SK-N-SH (cell line): ENCODE results near the gene LSM14A. TPM values are rescaled to one million over a fixed set of nuclear protein-coding genes. Genes with fewer than 3 reads are reported as not detected.
A peak's percentile ranks its signal among the peaks of the same experiment; 100 is the strongest.

Source experiments
- CTCF ChIA-PET: fragments of 300-600, 350-600 bp; formaldehyde crosslinking; extraction: SDS; loops from one replicate; lab custom pipeline; 2021; lab: Yijun Ruan, JAX
- POLR2A ChIA-PET: fragments of 350-600 bp; sonication (Branson Sonifier 250); formaldehyde crosslinking; extraction: SDS; loops from one replicate; lab custom pipeline; 2020; ENCODE audit warnings: antibody characterized with exemption, inconsistent platforms; lab: Yijun Ruan, JAX
- DNase-seq: peaks from one replicate; pipeline ENCODE4 v3.0.0; 2012
- H2AFZ ChIP-seq: fragments of 200-600 bp; sonication (generic); 2 replicates; pipeline ENCODE4 v1.8.1; 2016; ENCODE audit warnings: antibody characterized with exemption, mild to moderate bottlenecking, low read depth
- H3F3A ChIP-seq: fragments of 200-600 bp; sonication (generic); replicated peaks from 2 replicates; pipeline ENCODE3; 2016; ENCODE audit warnings: antibody characterized with exemption, mild to moderate bottlenecking; ENCODE audit not compliant: insufficient read depth
- H3K27ac ChIP-seq, 2 experiments: fragments of 200-500 bp in 1 of 2; fragments of 200-600 bp in 1 of 2; sonication (Bioruptor generic) in 1 of 2; sonication (generic), shearing (Covaris generic) in 1 of 2; 2 replicates each; pipeline versions ENCODE4 v1.5.1 to v1.6.1; 2014 to 2016; ENCODE audit warnings: low read depth in 2 of 2, inconsistent platforms in 1 of 2, low read length in 1 of 2, mild to moderate bottlenecking in 1 of 2, mixed read lengths in 1 of 2
- H3K27me3 ChIP-seq: fragments of 200-600 bp; sonication (generic), shearing (Covaris generic); 2 replicates; pipeline ENCODE4 v1.6.1; 2016; ENCODE audit warnings: mixed run types; ENCODE audit not compliant: insufficient read depth
- H3K36me3 ChIP-seq, 2 experiments: fragments of 200-500 bp in 1 of 2; fragments of 200-600 bp in 1 of 2; sonication (Bioruptor generic) in 1 of 2; sonication (generic) in 1 of 2; replicated peaks in 1 of 2; 2 replicates each; pipeline versions ENCODE3 to v1.5.1; 2014 to 2016; ENCODE audit warnings: low read length in 1 of 2, mild to moderate bottlenecking in 1 of 2; ENCODE audit not compliant: insufficient read depth in 2 of 2, control insufficient read depth in 1 of 2
- H3K4me1 ChIP-seq, 2 experiments: fragments of 200-500 bp in 1 of 2; fragments of 200-600 bp in 1 of 2; sonication (Bioruptor generic) in 1 of 2; sonication (generic), shearing (Covaris generic) in 1 of 2; 2 replicates each; pipeline versions ENCODE4 v1.5.1 to v1.6.1; 2014 to 2016; ENCODE audit warnings: low read depth in 1 of 2, low read length in 1 of 2, mixed run types in 1 of 2; ENCODE audit not compliant: insufficient read depth in 2 of 2, control insufficient read depth in 1 of 2
- H3K4me2 ChIP-seq: fragments of 200-600 bp; sonication (generic), shearing (Covaris generic); 2 replicates; pipeline ENCODE4 v1.6.1; 2017; ENCODE audit warnings: mixed run types
- H3K4me3 ChIP-seq, 2 experiments: fragments of 200-500 bp in 1 of 2; fragments of 200-600 bp in 1 of 2; sonication (Bioruptor generic) in 1 of 2; sonication (generic), shearing (Covaris generic) in 1 of 2; 2 replicates each; pipeline versions ENCODE4 v1.5.1 to v1.8.1; 2014 to 2016; ENCODE audit warnings: low read depth in 2 of 2, inconsistent platforms in 1 of 2, low read length in 1 of 2, mild to moderate bottlenecking in 1 of 2, mixed read lengths in 1 of 2, moderate library complexity in 1 of 2
- H3K79me2 ChIP-seq: fragments of 200-600 bp; sonication (generic); 2 replicates; pipeline ENCODE4 v1.8.1; 2017; ENCODE audit warnings: mild to moderate bottlenecking; ENCODE audit not compliant: insufficient read depth
- H3K9ac ChIP-seq: fragments of 200-600 bp; sonication (generic); 2 replicates; pipeline ENCODE4 v1.6.1; 2017; ENCODE audit warnings: mixed run types
- H3K9me2 ChIP-seq: fragments of 200-600 bp; sonication (generic); 2 replicates; pipeline ENCODE4 v1.6.1; 2017; ENCODE audit warnings: mixed run types
- H3K9me3 ChIP-seq: fragments of 200-600 bp; sonication (generic); 2 replicates; pipeline ENCODE4 v1.6.1; 2017; ENCODE audit warnings: mixed run types, mild to moderate bottlenecking, moderate library complexity
- H4K20me1 ChIP-seq: fragments of 200-600 bp; sonication (generic); 2 replicates; pipeline ENCODE4 v1.6.1; 2017; ENCODE audit warnings: mild to moderate bottlenecking, mixed run types; ENCODE audit not compliant: insufficient read depth
- CHD2 ChIP-seq: fragments of 150-350 bp; IDR thresholded peaks from 2 replicates; pipeline ENCODE4 v1.6.1; 2018; ENCODE audit warnings: low read length; ENCODE audit not compliant: partially characterized antibody
- EP300 ChIP-seq, 2 experiments: IDR thresholded peaks; 2 replicates each; pipeline versions ENCODE4 v1.4.0 to v1.6.1; 2012; ENCODE audit warnings: borderline replicate concordance in 1 of 2, low read depth in 1 of 2, low read length in 1 of 2
- FOSL2 ChIP-seq: IDR thresholded peaks from 2 replicates; pipeline ENCODE4 v1.4.0; 2012; ENCODE audit warnings: low read depth, mild to moderate bottlenecking, moderate library complexity, borderline replicate concordance
- FOXM1 ChIP-seq: IDR thresholded peaks from 2 replicates; pipeline ENCODE4 v1.4.0; 2012; ENCODE audit warnings: low read depth, mild to moderate bottlenecking
- GATA2 ChIP-seq: sonication (generic); formaldehyde crosslinking; IDR thresholded peaks from 2 replicates; pipeline ENCODE4 v1.5.0; 2020; ENCODE audit warnings: mild to moderate bottlenecking, missing genetic modification reagents
- IRF3 ChIP-seq: fragments of 150-350 bp; IDR thresholded peaks from 2 replicates; pipeline ENCODE4 v1.6.1; 2016; ENCODE audit warnings: mild to moderate bottlenecking, low read depth, low read length
- JUND ChIP-seq: IDR thresholded peaks from 2 replicates; pipeline ENCODE4 v1.4.0; 2012
- MXI1 ChIP-seq: IDR thresholded peaks from 2 replicates; pipeline ENCODE4 v1.6.1; 2012; ENCODE audit warnings: mild to moderate bottlenecking, low read depth, low read length, improper control_type of control experiment
- NFIC ChIP-seq: IDR thresholded peaks from 2 replicates; pipeline ENCODE4 v1.4.0; 2012; ENCODE audit warnings: borderline replicate concordance
- NRF1 ChIP-seq: IDR thresholded peaks from 2 replicates; pipeline ENCODE4 v1.6.1; 2012; ENCODE audit warnings: low read depth, mild to moderate bottlenecking, low read length
- PBX3 ChIP-seq: IDR thresholded peaks from 2 replicates; pipeline ENCODE4; 2012
- POLR2AphosphoS5 ChIP-seq: IDR thresholded peaks from 2 replicates; pipeline ENCODE4 v1.6.1; 2012; ENCODE audit warnings: low read depth, low read length
- RAD21 ChIP-seq: IDR thresholded peaks from 2 replicates; pipeline ENCODE4 v1.6.1; 2012; ENCODE audit warnings: mild to moderate bottlenecking, low read length
- RCOR1 ChIP-seq: fragments of 150-350 bp; IDR thresholded peaks from 2 replicates; pipeline ENCODE4 v1.6.1; 2017; ENCODE audit warnings: antibody characterized with exemption, low read length
- RFX5 ChIP-seq: IDR thresholded peaks from 2 replicates; pipeline ENCODE4 v1.6.1; 2012; ENCODE audit warnings: mild to moderate bottlenecking, improper control_type of control experiment, low read length
- RXRA ChIP-seq: IDR thresholded peaks from 2 replicates; pipeline ENCODE4 v1.4.0; 2012; ENCODE audit warnings: low read depth, mild to moderate bottlenecking, borderline replicate concordance
- SIN3A ChIP-seq: IDR thresholded peaks from 2 replicates; pipeline ENCODE4 v1.6.1; 2012; ENCODE audit warnings: low read depth, mild to moderate bottlenecking, low read length, moderate library complexity, borderline replicate concordance
- TAF1 ChIP-seq: IDR thresholded peaks from 2 replicates; pipeline ENCODE4 v1.6.1; 2012; ENCODE audit warnings: low read depth, mild to moderate bottlenecking, low read length, moderate library complexity, borderline replicate concordance
- YY1 ChIP-seq: IDR thresholded peaks from 2 replicates; pipeline ENCODE4 v1.4.0; 2012; ENCODE audit warnings: low read depth, mild to moderate bottlenecking
- WGBS: methylation state at CpG from one replicate; pipeline ENCODE4 v1.1.6; 2017; ENCODE audit warnings: low lambda C conversion rate; 5-methylcytosine and 5-hydroxymethylcytosine counted together
- polyA plus RNA-seq, 3 experiments: library from polyadenylated mRNA; depleted of rRNA; stranded (reverse); fragments of >200 nt; gene quantifications; 2 replicates each; pipeline ENCODE4 v1.2.3, GENCODE V29; 2012
- TF ChIP-seq, protein P1 (sequence below): IDR thresholded peaks from 2 replicates; pipeline ENCODE4 v1.4.0; 2012; ENCODE audit warnings: low read depth
- TF ChIP-seq, protein P2 (sequence below): fragments of 200-600 bp; sonication (generic); IDR thresholded peaks from 2 replicates; pipeline ENCODE4 v1.6.1; 2017; ENCODE audit warnings: antibody characterized with exemption, mild to moderate bottlenecking, moderate library complexity
- TF ChIP-seq, protein P3 (sequence below): IDR thresholded peaks from 2 replicates; pipeline ENCODE4 v1.6.1; 2012; ENCODE audit warnings: mild to moderate bottlenecking, low read depth, low read length, moderate library complexity

LSM14A gene
- polyA plus RNA-seq (2012; rRNA removed), result 79.0 and 87.7 TPM in 2 replicates
- polyA plus RNA-seq (2012; cell fraction: cytosol; rRNA removed), result 85.1 and 96.5 TPM in 2 replicates
- 44.3 and 50.3 TPM in 2 replicates for polyA plus RNA-seq (2012; cell fraction: nucleus; rRNA removed)

- Histone ChIP-seq H3K4me3 (peak within 1 kb of the TSS; percentile 72 to 81), H2AFZ (peak within 1 kb of the TSS; percentile 98), H3K4me2 (peak within 1 kb of the TSS; percentile 87), H3K36me3 (peaks cover 8 to 29% of the 10 kb centered on the region in 2 experiments), H3F3A (peaks cover 12% of the 10 kb centered on the region), H3K79me2 (peaks cover 47% of the 10 kb centered on the region), H3K4me1 (peaks cover 9 to 18% of the 10 kb centered on the region in 2 experiments), H3K9me2 (no peaks in the 10 kb centered on the region), H3K9ac (peak within 1 kb of the TSS; percentile 99), H3K27ac (peak within 1 kb of the TSS; percentile 96), H3K27me3 (no peaks in the 10 kb centered on the region), H4K20me1 (peaks cover 37% of the 10 kb centered on the region), H3K9me3 (no peaks in the 10 kb centered on the region)
- DNase-seq, result peak; percentile 97
- 2% methylated on average over 28 of the region's 83 CpGs for WGBS
- ChIA-PET CTCF (interaction anchor here (0.6 to 4.3 kb wide), 9 partner anchors 27 to 1439 kb away, joined by 3 to 17 read pairs (median 3); no protein-coding TSS in a partner anchor), POLR2A (interaction anchor here (0.8 to 1.5 kb wide), 5 partner anchors 10 to 394 kb away, joined by 3 to 5 read pairs (median 4); no protein-coding TSS in a partner anchor)
- TF ChIP-seq YY1, result peak; percentile 84
- TF ChIP-seq PBX3, result no peak
- peak; percentile 97 for TF ChIP-seq POLR2AphosphoS5
- TF ChIP-seq NRF1, result 0 out of 2 replicates have a peak, but pooled peaks have one; percentile 10
- no peak for TF ChIP-seq MXI1
- peak; percentile 91 for TF ChIP-seq TAF1
- TF ChIP-seq JUND, result no peak
- no peak for TF ChIP-seq FOXM1
- peak; percentile 99 for TF ChIP-seq CHD2
- TF ChIP-seq RCOR1, result no peak
- TF ChIP-seq SIN3A, result peak; percentile 39; the same call in 1 of the 2 replicates
- TF ChIP-seq, protein P1, sequence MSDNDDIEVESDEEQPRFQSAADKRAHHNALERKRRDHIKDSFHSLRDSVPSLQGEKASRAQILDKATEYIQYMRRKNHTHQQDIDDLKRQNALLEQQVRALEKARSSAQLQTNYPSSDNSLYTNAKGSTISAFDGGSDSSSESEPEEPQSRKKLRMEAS, result peak; percentile 70
- TF ChIP-seq RXRA, result no peak
- TF ChIP-seq GATA2, result no peak
- no peak for TF ChIP-seq RFX5
- no peak for TF ChIP-seq RAD21
- TF ChIP-seq, protein P2, sequence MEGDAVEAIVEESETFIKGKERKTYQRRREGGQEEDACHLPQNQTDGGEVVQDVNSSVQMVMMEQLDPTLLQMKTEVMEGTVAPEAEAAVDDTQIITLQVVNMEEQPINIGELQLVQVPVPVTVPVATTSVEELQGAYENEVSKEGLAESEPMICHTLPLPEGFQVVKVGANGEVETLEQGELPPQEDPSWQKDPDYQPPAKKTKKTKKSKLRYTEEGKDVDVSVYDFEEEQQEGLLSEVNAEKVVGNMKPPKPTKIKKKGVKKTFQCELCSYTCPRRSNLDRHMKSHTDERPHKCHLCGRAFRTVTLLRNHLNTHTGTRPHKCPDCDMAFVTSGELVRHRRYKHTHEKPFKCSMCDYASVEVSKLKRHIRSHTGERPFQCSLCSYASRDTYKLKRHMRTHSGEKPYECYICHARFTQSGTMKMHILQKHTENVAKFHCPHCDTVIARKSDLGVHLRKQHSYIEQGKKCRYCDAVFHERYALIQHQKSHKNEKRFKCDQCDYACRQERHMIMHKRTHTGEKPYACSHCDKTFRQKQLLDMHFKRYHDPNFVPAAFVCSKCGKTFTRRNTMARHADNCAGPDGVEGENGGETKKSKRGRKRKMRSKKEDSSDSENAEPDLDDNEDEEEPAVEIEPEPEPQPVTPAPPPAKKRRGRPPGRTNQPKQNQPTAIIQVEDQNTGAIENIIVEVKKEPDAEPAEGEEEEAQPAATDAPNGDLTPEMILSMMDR, result no peak
- TF ChIP-seq FOSL2, result no peak
- no peak; the same call in 1 of the 2 replicates for TF ChIP-seq NFIC
- 0 out of 4 replicates have a peak, but pooled peaks of 1 of the 2 experiments have one; percentile 18 for TF ChIP-seq EP300 (IDR thresholded peaks at IDR 0.05; ENCODE audit: borderline replicate concordance in 1 of 2, low read depth in 1 of 2, low read length in 1 of 2)
- TF ChIP-seq, protein P3, sequence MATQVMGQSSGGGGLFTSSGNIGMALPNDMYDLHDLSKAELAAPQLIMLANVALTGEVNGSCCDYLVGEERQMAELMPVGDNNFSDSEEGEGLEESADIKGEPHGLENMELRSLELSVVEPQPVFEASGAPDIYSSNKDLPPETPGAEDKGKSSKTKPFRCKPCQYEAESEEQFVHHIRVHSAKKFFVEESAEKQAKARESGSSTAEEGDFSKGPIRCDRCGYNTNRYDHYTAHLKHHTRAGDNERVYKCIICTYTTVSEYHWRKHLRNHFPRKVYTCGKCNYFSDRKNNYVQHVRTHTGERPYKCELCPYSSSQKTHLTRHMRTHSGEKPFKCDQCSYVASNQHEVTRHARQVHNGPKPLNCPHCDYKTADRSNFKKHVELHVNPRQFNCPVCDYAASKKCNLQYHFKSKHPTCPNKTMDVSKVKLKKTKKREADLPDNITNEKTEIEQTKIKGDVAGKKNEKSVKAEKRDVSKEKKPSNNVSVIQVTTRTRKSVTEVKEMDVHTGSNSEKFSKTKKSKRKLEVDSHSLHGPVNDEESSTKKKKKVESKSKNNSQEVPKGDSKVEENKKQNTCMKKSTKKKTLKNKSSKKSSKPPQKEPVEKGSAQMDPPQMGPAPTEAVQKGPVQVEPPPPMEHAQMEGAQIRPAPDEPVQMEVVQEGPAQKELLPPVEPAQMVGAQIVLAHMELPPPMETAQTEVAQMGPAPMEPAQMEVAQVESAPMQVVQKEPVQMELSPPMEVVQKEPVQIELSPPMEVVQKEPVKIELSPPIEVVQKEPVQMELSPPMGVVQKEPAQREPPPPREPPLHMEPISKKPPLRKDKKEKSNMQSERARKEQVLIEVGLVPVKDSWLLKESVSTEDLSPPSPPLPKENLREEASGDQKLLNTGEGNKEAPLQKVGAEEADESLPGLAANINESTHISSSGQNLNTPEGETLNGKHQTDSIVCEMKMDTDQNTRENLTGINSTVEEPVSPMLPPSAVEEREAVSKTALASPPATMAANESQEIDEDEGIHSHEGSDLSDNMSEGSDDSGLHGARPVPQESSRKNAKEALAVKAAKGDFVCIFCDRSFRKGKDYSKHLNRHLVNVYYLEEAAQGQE, result no peak
- no peak for TF ChIP-seq IRF3
Measured at GRCh38 chr19:34171877-34172660, at the start of gene LSM14A. LSM14A (plus strand) TSS chr19:34172504; CDS start chr19:34172643, 139 bp downstream.
